ENCODE results near the gene PLAAT3. TPM values are rescaled to one million over a fixed set of nuclear protein-coding genes. Genes with fewer than 3 reads are reported as not detected.
A peak's percentile ranks its signal among the peaks of the same experiment; 100 is the strongest.
"Not testable (repeated sequence)": the region's sequence is repeated elsewhere in the genome, so short reads cannot be mapped to it uniquely, and the experiment has no call there.

PLAAT3 gene
- total and polyA plus RNA-seq, 8 donors = 6.0 to 86.4 (median 9.3) TPM

- TF ChIP-seq CTCF (IDR thresholded peaks at IDR 0.05) = no peak
- H3K4me1 ChIP-seq = peaks cover 18 to 49% of the 10 kb centered on the region in 2 donors
- no peak overlapping the region for H3K4me3 ChIP-seq
- H3K27ac ChIP-seq = no peak overlapping the region
- DNase-seq (no peak), ATAC-seq (no peak)
- intact Hi-C loops (cut with DNase I) = no loop called here
- H3K27me3 ChIP-seq = no peaks in the 10 kb centered on the region
- no peaks in the 10 kb centered on the region for H3K36me3 ChIP-seq
- no peaks in the 10 kb centered on the region for H3K9me3 ChIP-seq
Measured at GRCh38 chr11:63532799-63533475, 81.3 kb downstream of the PLAAT3 start.

GRCh38 chr11:63532117-63532516 is 82.1 kb downstream of the PLAAT3 start:
- DNase-seq (no peak), ATAC-seq (no peak)
- no peak overlapping the region for H3K4me3 ChIP-seq
- H3K27ac ChIP-seq = peak overlapping the region; percentile 15 to 70
- H3K27me3 ChIP-seq = no peaks in the 10 kb centered on the region
- no peak for TF ChIP-seq CTCF (IDR thresholded peaks at IDR 0.05)
- peaks cover 10 to 41% of the 10 kb centered on the region in 2 donors for H3K4me1 ChIP-seq
- intact Hi-C loops (cut with DNase I) = no loop called here
- H3K9me3 ChIP-seq = no peaks in the 10 kb centered on the region
- no peaks in the 10 kb centered on the region for H3K36me3 ChIP-seq

- DNase-seq (peak in 1 of 4 donors; percentile 42), ATAC-seq (peak; percentile 88)
- H3K27me3 ChIP-seq; H3K36me3 ChIP-seq; intact Hi-C loops (cut with DNase I); H3K9me3 ChIP-seq; H3K4me3 ChIP-seq: not testable (repeated sequence)
- H3K4me1 ChIP-seq = peaks cover 4 to 32% of the 10 kb centered on the region in 2 donors
- peak overlapping the region; percentile 70 to 73 for H3K27ac ChIP-seq
Measured at GRCh38 chr11:63531074-63531792, 83.0 kb downstream of the PLAAT3 start.

- H3K27ac ChIP-seq = peak overlapping the region in 1 of 2 donors; percentile 33
- TF ChIP-seq CTCF (IDR thresholded peaks at IDR 0.05) = no peak
- no peaks in the 10 kb centered on the region for H3K36me3 ChIP-seq
- intact Hi-C loops (cut with DNase I) = no loop called here
- no peak overlapping the region for H3K4me3 ChIP-seq
- ATAC-seq = no peak
- H3K27me3 ChIP-seq = no peaks in the 10 kb centered on the region
- H3K4me1 ChIP-seq = peaks cover 0 to 20% of the 10 kb centered on the region in 2 donors
- H3K9me3 ChIP-seq = no peaks in the 10 kb centered on the region
- DNase-seq = no peak
Measured at GRCh38 chr11:63530021-63530420, 84.2 kb downstream of the PLAAT3 start.

- H3K4me3 ChIP-seq; intact Hi-C loops (cut with DNase I); DNase-seq; H3K27me3 ChIP-seq; H3K36me3 ChIP-seq; H3K9me3 ChIP-seq; ATAC-seq: not testable (repeated sequence)
- peaks cover 0 to 19% of the 10 kb centered on the region in 2 donors for H3K4me1 ChIP-seq
- H3K27ac ChIP-seq = peak overlapping the region; percentile 21 to 33
Measured at GRCh38 chr11:63529373-63529772, 84.9 kb downstream of the PLAAT3 start.

DNA sequence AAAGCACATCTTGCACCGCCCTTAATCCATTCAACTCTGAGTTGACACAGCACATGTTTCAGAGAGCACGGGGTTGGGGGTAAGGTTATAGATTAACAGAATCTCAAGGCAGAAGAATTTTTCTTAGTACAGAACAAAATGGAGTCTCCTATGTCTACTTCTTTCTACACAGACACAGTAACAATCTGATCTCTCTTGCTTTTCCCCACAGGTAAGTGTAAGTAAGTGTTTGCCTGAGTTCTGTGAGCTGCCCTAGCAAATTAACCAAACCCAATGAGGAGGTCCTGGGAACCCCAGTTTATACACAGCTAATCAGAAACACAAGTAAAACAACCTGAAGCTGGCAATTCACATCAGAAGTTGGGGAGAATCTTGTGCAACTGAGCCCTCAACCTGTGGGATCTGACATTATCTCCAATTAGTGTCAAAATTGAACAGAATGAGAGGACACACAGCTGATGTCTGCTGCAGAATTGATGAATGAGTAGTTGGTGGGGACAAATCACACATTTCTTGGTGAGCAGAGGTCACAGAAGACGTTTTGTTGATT is 85.4 kb downstream of the PLAAT3 start:
- DNase-seq; H3K9me3 ChIP-seq; H3K4me3 ChIP-seq; intact Hi-C loops (cut with DNase I); H3K36me3 ChIP-seq; H3K27me3 ChIP-seq: not testable (repeated sequence)
- peak; percentile 17 for ATAC-seq
- Histone ChIP-seq H3K27ac (peak overlapping the region; percentile 3 to 21), H3K4me1 (peaks cover 0 to 19% of the 10 kb centered on the region in 2 donors)

- DNase-seq; H3K27me3 ChIP-seq; intact Hi-C loops (cut with DNase I); H3K36me3 ChIP-seq; H3K4me3 ChIP-seq; ATAC-seq: not testable (repeated sequence)
- Histone ChIP-seq H3K4me1 (peaks cover 0 to 19% of the 10 kb centered on the region in 2 donors), H3K9me3 (peaks cover 0 to 12% of the 10 kb centered on the region in 2 donors), H3K27ac (peak overlapping the region; percentile 19 to 33)
Measured at GRCh38 chr11:63528156-63528555, 86.1 kb downstream of the PLAAT3 start.
